Stimulated activated CD8-positive, alpha-beta memory T cell treated with anti-CD3 and anti-CD28 coated beads, Interleukin-15, amount 100 ng/mL, for 24 hours (primary cell): ENCODE measurements around the gene CAVIN2.
"Not testable (repeated sequence)": the region's sequence is repeated elsewhere in the genome, so short reads cannot be mapped to it uniquely, and the experiment has no call there.

Source experiments
- DNase-seq: peaks from one replicate; pipeline ENCODE4 v3.0.0-alpha.2; 2020; ENCODE audit warnings: low read depth

Gene CAVIN2

GRCh38 chr2:191799526-191799925 is 47.4 kb downstream of the CAVIN2 start:
- DNase-seq: no peak

- DNase-seq: no peak
Observed at GRCh38 chr2:191797942-191798876, 48.7 kb downstream of the CAVIN2 start.

- no peak for DNase-seq
Observed at GRCh38 chr2:191797500-191797899, 49.4 kb downstream of the CAVIN2 start.

- no peak for DNase-seq
Observed at GRCh38 chr2:191795715-191796114, 51.2 kb downstream of the CAVIN2 start.

GRCh38 chr2:191791953-191792560 is 54.8 kb downstream of the CAVIN2 start:
- no peak for DNase-seq

GRCh38 chr2:191790737-191791136 is 56.2 kb downstream of the CAVIN2 start:
- DNase-seq: no peak

- DNase-seq: no peak
Observed at GRCh38 chr2:191789796-191790195, 57.1 kb downstream of the CAVIN2 start.

GRCh38 chr2:191786694-191787093 is 60.2 kb downstream of the CAVIN2 start:
- DNase-seq: no peak

- DNase-seq: not testable (repeated sequence)
Observed at GRCh38 chr2:191785651-191786050, 61.2 kb downstream of the CAVIN2 start.
